Stomach (tissue), 9 donors: ENCODE results near the gene ANKRD30B. TPM values are rescaled to one million over a fixed set of nuclear protein-coding genes. Genes with fewer than 3 reads are reported as not detected.
A peak's percentile ranks its signal among the peaks of the same experiment; 100 is the strongest.
"Not testable (repeated sequence)": the region's sequence is repeated elsewhere in the genome, so short reads cannot be mapped to it uniquely, and the experiment has no call there.

Experiments used
- DNase-seq, 2 donors: peaks; one replicate each; pipeline versions ENCODE4 v3.0.0 to v3.0.0-alpha.2; 2013 to 2019
- H3K27ac ChIP-seq, 5 donors: fragments of 200-600 bp in 4 of 5; sonication (generic) in 4 of 5; one replicate each; pipeline ENCODE4 v1.5.1; 2013 to 2019; ENCODE audit warnings: mild to moderate bottlenecking in 1 of 5, moderate library complexity in 1 of 5
- H3K27me3 ChIP-seq, 3 donors: fragments of 200-600 bp; sonication (generic); one replicate each; pipeline ENCODE4 v1.5.1; 2017 to 2019; ENCODE audit warnings: mixed run types in 1 of 3
- H3K36me3 ChIP-seq, 4 donors: fragments of 200-600 bp; sonication (generic); 1 replicate in 3 of 4; 2 replicates in 1 of 4; pipeline ENCODE4 v1.5.1; 2016 to 2019
- H3K4me1 ChIP-seq, 4 donors: fragments of 200-600 bp; sonication (generic); one replicate each; pipeline ENCODE4 v1.5.1; 2016 to 2019
- H3K4me3 ChIP-seq, 4 donors: fragments of 200-600 bp; sonication (generic) in 3 of 4; one replicate each; pipeline ENCODE4 v1.5.1; 2016 to 2019; ENCODE audit warnings: mild to moderate bottlenecking in 1 of 4
- H3K9me3 ChIP-seq, 4 donors: fragments of 200-600 bp; sonication (generic); one replicate each; pipeline ENCODE4 v1.5.1; 2016 to 2019
- CTCF ChIP-seq, 7 experiments: fragments of 450-650 bp in 4 of 7; fragments of 200-600 bp in 3 of 7; sonication (generic) in 3 of 7; IDR thresholded peaks; one replicate each; pipeline ENCODE4 v1.5.1; 2016 to 2019; ENCODE audit warnings: antibody characterized with exemption in 7 of 7, control low read depth in 2 of 7, mild to moderate bottlenecking in 1 of 7
- EP300 ChIP-seq: sonication (generic); formaldehyde crosslinking; IDR thresholded peaks from one replicate; pipeline ENCODE4 v1.6.1; 2017; ENCODE audit warnings: antibody characterized with exemption
- POLR2A ChIP-seq, 4 donors: fragments of 450-650 bp; IDR thresholded peaks; one replicate each; pipeline ENCODE4 v1.6.1; 2016; ENCODE audit warnings: antibody characterized with exemption in 4 of 4, control low read depth in 2 of 4, mild to moderate bottlenecking in 1 of 4, moderate library complexity in 1 of 4
- POLR2AphosphoS5 ChIP-seq, 3 donors: sonication (generic); formaldehyde crosslinking; IDR thresholded peaks; one replicate each; pipeline ENCODE4 v1.6.1; 2016; ENCODE audit warnings: antibody characterized with exemption in 3 of 3
- WGBS, 5 donors: extraction: QIAGEN DNeasy Blood & Tissue Kit in 3 of 5; methylation state at CpG; one replicate each; pipeline versions ENCODE4 v1.1.5 to v1.1.7; 2013 to 2018; 5-methylcytosine and 5-hydroxymethylcytosine counted together
- intact Hi-C: fragments of 100-400 bp; cut with DNase I; formaldehyde crosslinking; loops from one replicate; pipeline ENCODE4 v1.15.1; 2023; ENCODE audit warnings: low total_unique reads
- polyA plus RNA-seq, 3 donors: library from polyadenylated mRNA; stranded (reverse); fragments of 200-250 nt; gene quantifications; one replicate each; pipeline ENCODE4 v1.2.3, GENCODE V29; 2013
- total RNA-seq, 5 donors: library from RNA; depleted of rRNA; stranded (reverse); fragments of >200 nt; gene quantifications; one replicate each; pipeline versions ENCODE4 v1.1.0 to v1.2.3, GENCODE V29; 2014 to 2016
- donor health status: healthy with polysubstance abuse.
- donor health status: Bipolar disorder and iron deficiency.
- donor health status: healthy.

The ANKRD30B gene
- total and polyA plus RNA-seq, 8 donors: 0.10 to 0.29 (median 0.18) TPM; not detected in 5

GRCh38 chr18:14776801-14777200 lies 28.8 kb downstream of the ANKRD30B start:
- Histone ChIP-seq H3K4me1 (no peaks in the 10 kb centered on the region), H3K9me3 (no peaks in the 10 kb centered on the region), H3K27me3 (no peaks in the 10 kb centered on the region), H3K27ac (no peak overlapping the region), H3K36me3 (no peaks in the 10 kb centered on the region), H3K4me3 (no peak overlapping the region)
- intact Hi-C loops: no loop called here
- no peak for DNase-seq
- TF ChIP-seq POLR2A (IDR thresholded peaks at IDR 0.05) (no peak), CTCF (IDR thresholded peaks at IDR 0.05) (no peak), EP300 (no peak), POLR2AphosphoS5 (IDR thresholded peaks at IDR 0.05) (no peak)
- 73 to 77% (median 74%) methylated on average over 2 of the region's 2 CpGs for WGBS, 5 donors

GRCh38 chr18:14781671-14782070 lies 33.7 kb downstream of the ANKRD30B start:
- WGBS, 5 donors: 33 to 63% (median 60%) methylated on average over 3 of the region's 3 CpGs
- intact Hi-C loops: no loop called here
- H3K4me1 ChIP-seq: no peaks in the 10 kb centered on the region

GRCh38 chr18:14784133-14784532 lies 36.2 kb downstream of the ANKRD30B start:
- H3K27ac ChIP-seq: no peak overlapping the region
- intact Hi-C loops: no loop called here

More at GRCh38 chr18:14781671-14782070, 33.7 kb downstream of the ANKRD30B start:
- Histone ChIP-seq H3K27ac (peak overlapping the region in 1 of 5 donors; percentile 56), H3K27me3 (no peaks in the 10 kb centered on the region), H3K9me3 (no peaks in the 10 kb centered on the region), H3K4me3 (no peak overlapping the region), H3K36me3 (no peaks in the 10 kb centered on the region)
- no peak for TF ChIP-seq CTCF (IDR thresholded peaks at IDR 0.05)
- TF ChIP-seq POLR2AphosphoS5 (IDR thresholded peaks at IDR 0.05): no peak
- no peak for TF ChIP-seq POLR2A (IDR thresholded peaks at IDR 0.05)
- TF ChIP-seq EP300: no peak
- peak; percentile 16 to 29 for DNase-seq

GRCh38 chr18:14796876-14797275 lies 48.9 kb downstream of the ANKRD30B start:
- H3K27me3 ChIP-seq, H3K4me1 ChIP-seq, H3K4me3 ChIP-seq, DNase-seq, H3K27ac ChIP-seq, intact Hi-C loops, H3K36me3 ChIP-seq: not testable (repeated sequence)
- H3K9me3 ChIP-seq: peaks cover 0 to 16% (median 10%) of the 10 kb centered on the region in 4 donors
- WGBS, 5 donors: 76 to 85% (median 81%) methylated on average over 3 of the region's 3 CpGs

More at GRCh38 chr18:14784133-14784532, 36.2 kb downstream of the ANKRD30B start:
- TF ChIP-seq EP300 (no peak), POLR2A (IDR thresholded peaks at IDR 0.05) (no peak), CTCF (IDR thresholded peaks at IDR 0.05) (no peak), POLR2AphosphoS5 (IDR thresholded peaks at IDR 0.05) (no peak)
- 44 to 55% (median 44%) methylated on average over 2 of the region's 2 CpGs for WGBS, 5 donors
- H3K4me1 ChIP-seq: no peaks in the 10 kb centered on the region
- no peaks in the 10 kb centered on the region for H3K9me3 ChIP-seq
- H3K4me3 ChIP-seq: no peak overlapping the region
- no peaks in the 10 kb centered on the region for H3K36me3 ChIP-seq
- DNase-seq: no peak
- no peaks in the 10 kb centered on the region for H3K27me3 ChIP-seq

- DNase-seq, H3K27me3 ChIP-seq, H3K4me3 ChIP-seq, H3K4me1 ChIP-seq, H3K27ac ChIP-seq, H3K36me3 ChIP-seq, intact Hi-C loops: not testable (repeated sequence)
- 84 to 88% (median 85%) methylated on average over 11 to 12 of the region's 12 CpGs for WGBS, 5 donors
- H3K9me3 ChIP-seq: peaks cover 0 to 16% (median 10%) of the 10 kb centered on the region in 4 donors
Measured at GRCh38 chr18:14797969-14798764, 50.2 kb downstream of the ANKRD30B start.

GRCh38 chr18:14811081-14811480 lies 63.1 kb downstream of the ANKRD30B start:
- H3K27ac ChIP-seq, H3K4me1 ChIP-seq, H3K4me3 ChIP-seq, H3K27me3 ChIP-seq, H3K9me3 ChIP-seq, H3K36me3 ChIP-seq, intact Hi-C loops, DNase-seq: not testable (repeated sequence)
- 87 to 94% (median 92%) methylated on average over 12 to 13 of the region's 13 CpGs for WGBS, 5 donors

- H3K4me3 ChIP-seq, DNase-seq, intact Hi-C loops, H3K27me3 ChIP-seq, H3K4me1 ChIP-seq, H3K9me3 ChIP-seq, H3K27ac ChIP-seq, H3K36me3 ChIP-seq: not testable (repeated sequence)
- 53 to 80% (median 70%) methylated on average over 2 of the region's 2 CpGs for WGBS, 5 donors
Measured at GRCh38 chr18:14826972-14827632, 79.1 kb downstream of the ANKRD30B start.

GRCh38 chr18:14841607-14842006 lies 93.6 kb downstream of the ANKRD30B start:
- WGBS, 5 donors: 50 to 80% (median 60%) methylated on average over 2 of the region's 2 CpGs

More at GRCh38 chr18:14841607-14842006, 93.6 kb downstream of the ANKRD30B start:
- DNase-seq, H3K4me1 ChIP-seq, intact Hi-C loops, H3K27ac ChIP-seq, H3K27me3 ChIP-seq, H3K9me3 ChIP-seq, H3K4me3 ChIP-seq, H3K36me3 ChIP-seq: not testable (repeated sequence)
